Esophagus (tissue), 2 donors: ENCODE data around the gene DGKD. TPM values are rescaled to one million over a fixed set of nuclear protein-coding genes. Genes with fewer than 3 reads are reported as not detected.
"Not testable (repeated sequence)": the region's sequence is repeated elsewhere in the genome, so short reads cannot be mapped to it uniquely, and the experiment has no call there.

Experiments used
- H3K27ac ChIP-seq, 2 donors: one replicate each; pipeline ENCODE4 v1.5.1; 2013; ENCODE audit warnings: low read depth in 2 of 2, mild to moderate bottlenecking in 2 of 2, inconsistent platforms in 1 of 2, low read length in 1 of 2, moderate library complexity in 1 of 2
- H3K27me3 ChIP-seq, 2 donors: one replicate each; pipeline ENCODE4 v1.6.1; 2013; ENCODE audit warnings: low read length in 2 of 2, control low read depth in 1 of 2, mild to moderate bottlenecking in 1 of 2; ENCODE audit not compliant: insufficient read depth in 2 of 2, control insufficient read depth in 1 of 2
- H3K36me3 ChIP-seq, 2 donors: one replicate each; pipeline ENCODE4 v1.6.1; 2013; ENCODE audit warnings: low read length in 1 of 2; ENCODE audit not compliant: control insufficient read depth in 2 of 2, insufficient read depth in 2 of 2
- H3K4me1 ChIP-seq, 2 donors: one replicate each; pipeline ENCODE4 v1.6.1; 2013; ENCODE audit warnings: low read length in 1 of 2; ENCODE audit not compliant: control insufficient read depth in 2 of 2, insufficient read depth in 2 of 2
- H3K4me3 ChIP-seq, 2 donors: one replicate each; pipeline ENCODE4 v1.5.1; 2013; ENCODE audit warnings: low read length in 2 of 2, mild to moderate bottlenecking in 2 of 2, low read depth in 1 of 2, moderate library complexity in 1 of 2
- H3K9me3 ChIP-seq, 2 donors: one replicate each; pipeline ENCODE4 v1.6.1; 2013; ENCODE audit warnings: mild to moderate bottlenecking in 2 of 2, low read depth in 1 of 2, low read length in 1 of 2, moderate library complexity in 1 of 2; ENCODE audit not compliant: control insufficient read depth in 2 of 2, insufficient read depth in 1 of 2
- WGBS, 2 donors: extraction: QIAGEN DNeasy Blood & Tissue Kit; methylation state at CpG; one replicate each; pipeline ENCODE4 v1.1.7; 2013; 5-methylcytosine and 5-hydroxymethylcytosine counted together
- polyA plus RNA-seq, 2 donors: library from polyadenylated mRNA; stranded (reverse); fragments of 200-250 nt; gene quantifications; one replicate each; pipeline ENCODE4 v1.2.3, GENCODE V29; 2013
- donor health status: healthy with polysubstance abuse.
- donor health status: Bipolar disorder and iron deficiency.

The DGKD gene
- polyA plus RNA-seq, 2 donors = 3.3 to 15.4 TPM

GRCh38 chr2:233387225-233387624 is 32.9 kb downstream of the DGKD start:
- H3K4me3 ChIP-seq = no peak overlapping the region
- WGBS, 2 donors = 71 to 73% methylated on average over 13 of the region's 13 CpGs
- no peaks in the 10 kb centered on the region for H3K9me3 ChIP-seq
- peaks cover 9 to 12% of the 10 kb centered on the region in 2 donors for H3K4me1 ChIP-seq
- H3K36me3 ChIP-seq = peaks cover 0 to 2% of the 10 kb centered on the region in 2 donors
- H3K27me3 ChIP-seq = no peaks in the 10 kb centered on the region
- H3K27ac ChIP-seq = peak overlapping the region; percentile 57 to 80

- no peak overlapping the region for H3K4me3 ChIP-seq
- no peaks in the 10 kb centered on the region for H3K9me3 ChIP-seq
- peak overlapping the region; percentile 57 to 80 for H3K27ac ChIP-seq
- no peaks in the 10 kb centered on the region for H3K27me3 ChIP-seq
- WGBS, 2 donors = 43 to 44% methylated on average over 25 of the region's 25 CpGs
- H3K4me1 ChIP-seq = peaks cover 9 to 12% of the 10 kb centered on the region in 2 donors
- H3K36me3 ChIP-seq = peaks cover 0 to 2% of the 10 kb centered on the region in 2 donors
Observed at GRCh38 chr2:233387667-233388528, 33.6 kb downstream of the DGKD start.

GRCh38 chr2:233389601-233390125 is 35.4 kb downstream of the DGKD start:
- Histone ChIP-seq H3K4me1 (peaks cover 5 to 7% of the 10 kb centered on the region in 2 donors), H3K27me3 (no peaks in the 10 kb centered on the region), H3K9me3 (no peaks in the 10 kb centered on the region), H3K36me3 (peaks cover 0 to 2% of the 10 kb centered on the region in 2 donors), H3K27ac (no peak overlapping the region), H3K4me3 (no peak overlapping the region)
- 92% methylated on average over 8 of the region's 8 CpGs for WGBS, 2 donors

GRCh38 chr2:233395687-233396086 is 41.4 kb downstream of the DGKD start:
- H3K4me3 ChIP-seq = no peak overlapping the region
- H3K27me3 ChIP-seq = no peaks in the 10 kb centered on the region
- H3K4me1 ChIP-seq = peaks cover 3 to 6% of the 10 kb centered on the region in 2 donors
- 90 to 98% methylated on average over 7 of the region's 7 CpGs for WGBS, 2 donors
- H3K36me3 ChIP-seq = no peaks in the 10 kb centered on the region
- H3K9me3 ChIP-seq = no peaks in the 10 kb centered on the region
- H3K27ac ChIP-seq = no peak overlapping the region

- H3K4me3 ChIP-seq, H3K27ac ChIP-seq, H3K27me3 ChIP-seq, H3K36me3 ChIP-seq, H3K4me1 ChIP-seq, H3K9me3 ChIP-seq: not testable (repeated sequence)
- WGBS, 2 donors = 94 to 95% methylated on average over 10 to 12 of the region's 12 CpGs
Observed at GRCh38 chr2:233396726-233397665, 42.7 kb downstream of the DGKD start.

GRCh38 chr2:233399306-233400225 is 45.3 kb downstream of the DGKD start:
- Histone ChIP-seq H3K27me3 (no peaks in the 10 kb centered on the region), H3K27ac (no peak overlapping the region), H3K4me3 (no peak overlapping the region), H3K4me1 (peaks cover 6% of the 10 kb centered on the region in 2 donors), H3K36me3 (no peaks in the 10 kb centered on the region), H3K9me3 (no peaks in the 10 kb centered on the region)
- 72 to 75% methylated on average over 8 of the region's 8 CpGs for WGBS, 2 donors

GRCh38 chr2:233400341-233400740 is 46.0 kb downstream of the DGKD start:
- no peak overlapping the region for H3K27ac ChIP-seq
- WGBS, 2 donors = 77 to 83% methylated on average over 5 to 6 of the region's 6 CpGs

GRCh38 chr2:233400961-233401360 is 46.7 kb downstream of the DGKD start:
- Histone ChIP-seq H3K36me3 (no peaks in the 10 kb centered on the region), H3K4me3 (no peak overlapping the region), H3K9me3 (no peaks in the 10 kb centered on the region), H3K4me1 (peaks cover 6% of the 10 kb centered on the region in 2 donors), H3K27ac (no peak overlapping the region), H3K27me3 (no peaks in the 10 kb centered on the region)
- WGBS, 2 donors = 93 to 96% methylated on average over 3 of the region's 3 CpGs

More at GRCh38 chr2:233400341-233400740, 46.0 kb downstream of the DGKD start:
- no peaks in the 10 kb centered on the region for H3K36me3 ChIP-seq
- peaks cover 6% of the 10 kb centered on the region in 2 donors for H3K4me1 ChIP-seq
- H3K9me3 ChIP-seq = no peaks in the 10 kb centered on the region
- no peaks in the 10 kb centered on the region for H3K27me3 ChIP-seq
- H3K4me3 ChIP-seq = no peak overlapping the region
